HG02885 (cell line): ENCODE measurements around the gene APBB2.

Experiments used
- ATAC-seq: cut with Tn5 transposase; IDR thresholded peaks from one replicate; pipeline ENCODE4 v1.9.1; 2021; ENCODE audit warnings: mild to moderate bottlenecking; ENCODE audit not compliant: unreplicated experiment, poor library complexity

Gene APBB2

DNA sequence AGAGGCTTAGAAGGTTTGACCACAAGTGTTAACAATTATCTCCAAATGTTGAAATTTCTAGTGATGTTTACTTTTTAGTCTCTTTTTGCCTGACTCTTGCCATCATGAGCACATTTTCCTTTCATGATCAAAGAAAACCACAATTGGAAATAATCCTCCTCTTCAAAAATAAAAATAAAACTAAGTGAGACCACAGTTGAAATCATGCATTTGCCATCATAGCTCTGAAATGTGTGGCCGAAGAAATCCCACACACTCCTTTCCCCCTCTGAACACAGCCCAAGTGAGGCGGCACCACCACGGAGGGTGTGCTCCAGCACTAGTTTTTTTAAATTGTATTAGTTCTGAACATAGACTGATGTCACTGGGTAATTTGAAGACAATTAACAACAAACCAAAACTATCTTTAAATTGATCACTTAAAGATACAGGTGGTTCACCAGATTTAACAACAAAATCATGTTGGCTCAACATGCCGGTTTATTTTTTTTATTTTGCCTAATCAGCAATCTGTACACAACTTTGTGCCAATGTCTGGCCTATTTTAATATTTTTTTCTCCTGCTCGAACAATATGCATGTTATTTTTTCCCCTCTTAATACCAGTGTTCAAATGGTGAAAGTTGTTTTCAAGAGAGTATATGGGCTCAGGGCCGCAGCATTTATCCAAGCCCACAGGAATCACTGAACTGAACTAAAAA, 17.6 kb downstream of the APBB2 start:
- no peak for ATAC-seq

DNA sequence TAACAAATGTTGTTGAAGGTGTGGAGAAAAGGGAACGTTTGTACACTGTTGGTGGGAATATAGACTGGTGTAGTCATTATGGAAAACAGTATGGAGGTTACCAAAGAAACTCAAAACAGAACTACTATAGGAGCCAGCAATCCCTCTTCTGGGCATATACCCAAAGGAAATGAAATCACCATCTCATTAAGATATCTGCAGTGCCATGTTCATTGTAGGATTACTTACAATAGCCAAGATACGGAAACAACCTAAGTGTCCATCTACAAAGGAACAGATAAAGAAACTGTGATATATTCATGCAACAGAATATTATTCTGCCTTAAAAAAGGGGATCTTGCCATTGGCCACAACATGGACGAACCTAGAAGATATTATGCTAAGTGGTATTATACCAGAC, 22.2 kb downstream of the APBB2 start:
- no peak for ATAC-seq

DNA sequence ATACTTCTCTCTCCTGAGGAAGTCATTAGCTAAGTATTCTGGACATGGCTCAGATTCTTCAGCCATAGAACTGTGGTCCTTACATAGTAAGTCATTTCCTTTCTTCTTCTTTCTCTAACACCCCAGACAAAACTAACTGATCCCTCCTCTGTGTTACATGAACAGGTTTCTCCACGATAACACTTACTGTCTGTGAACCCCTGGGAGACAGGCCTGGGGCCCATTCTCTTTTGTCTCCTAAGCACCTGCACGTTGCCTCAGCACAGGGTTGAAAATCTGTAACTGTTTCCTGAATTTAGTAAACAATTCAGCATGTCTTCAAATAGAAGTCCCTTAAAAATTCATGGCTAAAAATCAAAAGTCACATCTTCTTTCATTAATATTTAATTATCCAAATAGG, 24.7 kb downstream of the APBB2 start:
- ATAC-seq = no peak

DNA sequence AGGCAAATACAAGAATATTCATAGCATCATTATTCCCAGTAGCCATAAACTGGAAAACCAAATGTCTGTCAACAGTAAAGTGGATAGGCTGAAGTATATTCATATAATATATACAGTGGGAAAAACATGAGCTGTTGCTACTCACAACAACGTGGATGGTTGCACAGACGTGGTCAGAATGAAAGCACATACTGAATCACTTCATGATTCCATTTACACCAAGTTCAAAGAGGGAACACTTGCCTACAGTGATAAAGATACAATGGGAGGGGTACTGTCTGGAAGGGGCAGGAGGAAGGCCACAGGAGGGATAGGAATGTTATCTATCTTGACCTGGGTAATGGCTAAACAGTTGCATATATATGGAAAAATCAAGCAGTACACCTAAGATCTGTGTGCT, 25.3 kb downstream of the APBB2 start:
- peak; percentile 55 for ATAC-seq

DNA sequence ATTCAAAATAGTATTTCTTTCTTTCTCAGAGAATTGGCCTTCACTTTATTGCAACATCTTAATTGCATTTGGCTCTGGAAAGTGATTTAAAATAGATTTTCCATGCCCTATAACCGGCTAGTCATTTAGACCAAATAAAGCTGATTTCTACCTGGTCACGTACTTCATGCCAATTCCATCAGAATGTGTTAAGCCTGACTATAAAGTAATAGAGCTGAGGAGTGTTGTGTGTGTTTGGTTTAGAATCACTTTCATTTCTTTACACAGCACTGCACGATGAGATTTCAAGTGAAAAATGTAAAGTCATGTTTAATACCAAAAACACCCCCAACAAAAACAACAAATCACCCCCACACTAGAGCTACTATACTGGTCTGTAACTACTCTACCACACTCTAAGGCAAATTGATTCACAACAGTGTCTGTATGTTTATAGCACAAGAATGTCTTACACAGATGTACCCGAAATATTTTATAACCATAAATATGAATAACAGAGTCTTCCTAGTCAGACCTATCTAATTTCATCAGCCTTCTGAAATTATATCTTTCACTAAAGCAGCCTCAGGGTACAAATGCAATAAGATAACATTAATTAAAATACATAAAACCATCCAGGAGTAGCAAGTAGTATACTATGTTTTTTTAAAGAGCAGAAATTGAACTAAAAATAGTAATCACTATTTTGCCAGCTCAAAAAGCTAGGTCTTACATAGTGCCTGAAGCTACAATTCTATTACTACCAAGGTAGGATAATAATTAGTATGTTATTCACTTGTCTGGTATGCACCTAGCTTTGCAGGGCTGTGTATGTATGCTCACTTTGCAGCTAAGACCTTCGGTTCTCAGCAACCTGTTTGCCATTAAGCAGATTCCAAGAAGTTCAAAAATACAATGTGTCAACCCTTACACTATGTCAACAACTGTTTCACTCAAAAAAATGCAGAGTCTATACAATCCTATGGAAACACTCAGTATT, 28.4 kb downstream of the APBB2 start:
- no peak for ATAC-seq

DNA sequence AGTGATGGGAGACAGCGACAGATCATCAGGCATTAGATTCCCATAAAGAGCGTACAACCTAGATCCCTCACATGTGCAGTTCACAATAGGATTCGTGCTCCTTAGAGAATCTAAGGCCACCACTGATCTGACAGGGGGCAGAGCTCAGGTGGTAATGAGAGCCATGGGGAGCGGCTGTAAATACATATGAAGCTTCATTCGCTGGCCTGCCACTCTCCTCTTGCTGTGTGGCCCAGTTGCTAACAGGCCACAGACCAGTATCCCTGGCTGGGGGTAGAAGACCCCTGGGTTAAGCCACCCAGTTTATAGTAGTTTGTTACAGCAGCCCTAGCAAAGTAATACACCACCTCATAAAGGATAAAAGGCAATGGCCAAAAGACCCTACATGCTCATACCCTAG, 30.3 kb downstream of the APBB2 start:
- no peak for ATAC-seq

DNA sequence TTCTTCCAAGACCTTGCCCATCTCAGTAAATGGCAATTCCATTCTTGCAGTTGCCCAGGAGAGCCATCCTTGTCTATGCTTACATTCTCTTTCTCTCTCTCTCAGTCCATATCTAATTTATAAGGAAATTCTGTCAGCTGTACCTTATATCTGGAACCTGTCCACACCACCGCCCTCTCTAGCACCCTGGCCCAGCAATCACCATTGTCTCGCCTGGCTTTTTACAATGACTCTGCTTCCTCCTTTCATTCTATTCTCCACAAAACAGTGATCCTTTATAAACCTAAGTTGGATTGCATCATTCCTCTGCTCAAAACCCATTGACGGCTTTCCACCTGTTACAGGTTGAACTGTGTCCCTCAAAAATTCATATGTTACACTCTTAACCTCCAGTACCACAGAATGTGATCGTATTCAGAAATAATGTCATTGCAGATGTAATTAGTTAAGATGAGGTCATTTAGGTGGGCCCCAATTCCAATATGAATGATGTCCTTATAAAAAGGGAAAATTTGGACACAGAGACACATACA, 31.3 kb downstream of the APBB2 start:
- no peak for ATAC-seq

DNA sequence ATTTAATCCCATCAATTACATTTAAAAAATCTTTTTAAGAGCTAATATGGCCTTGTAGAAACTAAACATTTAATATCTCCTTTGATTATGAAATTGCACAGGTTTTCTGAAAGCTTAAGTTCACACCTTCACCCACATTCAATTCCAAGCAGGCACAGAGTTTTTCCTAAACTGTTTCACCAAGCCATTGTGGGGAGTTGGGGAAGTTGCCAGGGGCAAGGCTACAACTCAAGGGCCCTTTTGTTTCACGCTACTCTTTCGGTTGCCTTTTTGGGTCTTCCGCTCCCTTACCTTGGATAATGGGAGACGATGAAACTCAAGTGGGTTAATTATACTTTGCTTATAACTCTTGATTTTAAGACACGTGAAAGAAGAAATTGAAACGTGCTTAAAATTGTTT, 33.3 kb downstream of the APBB2 start:
- ATAC-seq = no peak

DNA sequence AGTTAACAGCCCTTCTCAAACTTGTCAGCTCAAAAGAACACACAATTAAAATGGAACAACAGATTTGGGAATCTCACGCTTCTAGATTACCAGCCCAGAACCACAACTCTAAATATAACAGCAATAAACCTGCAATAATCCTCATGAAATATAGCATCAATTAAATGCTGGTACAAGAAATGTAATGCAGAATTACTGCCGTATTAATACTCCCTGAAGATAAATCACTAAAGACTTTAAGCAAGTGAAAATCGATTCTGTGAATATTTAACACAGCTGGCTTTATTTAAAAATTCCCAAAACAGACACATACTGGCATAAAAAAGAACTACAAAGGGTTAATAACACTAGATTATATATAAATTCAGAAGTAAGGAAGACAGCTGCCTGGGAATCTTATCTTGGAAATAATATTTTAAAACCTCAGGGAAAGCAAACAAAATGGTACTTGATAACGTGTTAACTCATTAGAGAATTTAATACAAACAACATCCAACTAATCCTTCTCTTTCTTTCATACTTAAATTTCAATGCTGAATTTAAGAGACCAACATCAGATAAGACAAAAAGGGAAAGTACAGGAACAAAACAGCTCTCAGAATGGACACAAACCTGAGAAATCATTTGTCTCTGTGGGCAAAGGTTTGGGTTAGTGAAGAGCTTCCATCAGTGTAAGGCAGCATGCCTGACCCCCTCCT, 34.7 kb downstream of the APBB2 start:
- no peak for ATAC-seq

DNA sequence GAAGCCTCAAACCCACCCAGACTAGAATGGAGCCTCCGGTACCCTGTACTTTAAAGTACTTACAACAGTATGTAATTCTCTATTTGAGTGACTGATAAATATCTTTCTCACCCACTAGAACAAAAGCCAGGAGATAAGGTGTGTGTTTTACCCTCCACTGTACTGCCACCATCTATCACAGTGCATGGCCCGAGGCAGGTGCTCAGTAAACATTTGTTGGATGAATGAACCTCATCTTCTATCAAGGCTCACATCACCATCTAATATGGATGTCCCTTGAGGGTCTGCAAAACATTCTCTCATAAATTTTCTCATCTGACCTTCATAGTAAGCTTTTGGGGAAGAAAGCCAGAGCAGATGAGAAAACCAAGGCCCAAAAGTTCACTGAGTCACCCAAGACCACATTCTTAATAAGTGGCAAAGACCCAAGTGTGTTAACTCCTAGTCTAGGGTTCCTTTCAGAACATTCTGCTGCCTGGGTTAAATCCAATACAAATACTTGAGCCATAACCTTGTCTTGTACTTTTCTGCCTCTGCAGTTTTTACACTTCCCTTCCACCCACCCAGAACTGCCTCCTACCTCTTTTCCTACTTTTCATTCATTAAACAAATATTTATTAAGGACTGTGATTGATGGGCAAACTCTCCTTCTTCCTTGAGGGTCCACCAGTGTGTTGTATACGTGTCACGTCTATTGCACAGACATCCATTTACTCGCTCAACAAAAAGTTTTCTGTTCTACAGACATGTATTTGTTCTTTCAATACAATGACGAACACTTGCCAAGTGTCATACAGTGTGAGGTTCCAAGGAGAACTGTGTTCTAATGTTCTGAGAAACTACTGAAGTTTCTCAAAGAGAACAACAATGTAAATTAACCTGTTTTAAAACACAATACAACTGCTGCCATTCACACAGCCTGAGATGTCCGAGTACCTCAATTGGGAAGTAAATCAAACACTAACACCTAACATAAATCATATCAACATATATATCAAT, 35.7 kb downstream of the APBB2 start:
- ATAC-seq = no peak

DNA sequence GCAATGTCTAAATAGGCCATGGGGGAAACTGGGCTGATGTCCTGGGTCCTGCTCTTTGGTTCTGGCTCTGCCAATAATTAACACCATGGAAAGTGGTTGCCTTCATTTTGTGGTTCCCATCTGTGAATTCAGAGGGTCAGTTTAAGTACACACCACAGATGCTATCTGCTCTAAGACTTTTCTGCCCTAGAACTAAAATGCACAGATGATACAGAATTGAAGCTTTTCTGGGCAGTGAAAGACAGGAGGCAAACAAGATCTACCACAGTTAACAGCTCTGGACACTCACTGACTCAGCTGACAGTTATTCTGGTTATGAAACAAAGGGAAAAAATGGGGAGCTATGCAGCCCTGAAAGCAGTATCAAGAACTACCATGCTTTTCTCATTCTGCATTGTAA, 37.3 kb downstream of the APBB2 start:
- ATAC-seq = no peak

DNA sequence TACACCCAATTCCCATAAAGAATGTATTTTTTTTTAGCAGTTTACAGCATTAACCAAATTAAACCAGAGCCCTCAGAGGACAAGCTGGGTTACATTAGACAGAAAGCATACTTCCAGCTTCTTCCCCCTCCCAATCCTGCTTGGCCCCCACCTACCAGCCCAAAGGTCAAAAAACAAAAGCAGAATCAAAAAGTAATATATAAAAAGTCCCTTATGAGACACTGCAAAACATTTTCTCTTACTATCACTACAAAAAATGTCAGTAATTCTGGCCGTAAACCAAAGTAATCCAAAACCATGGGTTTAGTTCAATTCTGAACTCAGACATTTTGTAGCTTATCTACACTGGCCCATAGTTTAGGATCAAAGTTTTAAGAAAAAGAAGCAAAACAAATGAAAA, 38.0 kb downstream of the APBB2 start:
- ATAC-seq = no peak

DNA sequence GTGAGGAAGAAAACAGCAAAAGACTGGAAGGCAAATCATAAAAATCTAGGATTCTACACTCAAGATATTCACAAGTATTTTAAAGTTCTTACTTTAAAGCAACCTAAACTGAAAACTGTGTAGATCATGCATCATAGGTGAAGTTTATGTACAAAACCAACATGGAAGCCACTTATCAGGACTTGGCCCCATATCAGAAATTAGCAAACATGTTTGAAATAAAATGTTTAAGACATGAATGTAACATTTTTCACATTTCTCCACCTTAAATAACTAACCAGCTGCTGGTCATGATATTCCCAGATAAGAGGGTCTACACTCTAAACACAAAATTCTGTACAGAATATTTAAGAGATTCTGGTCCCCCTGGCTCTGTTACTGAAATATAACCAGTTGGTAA, 38.5 kb downstream of the APBB2 start:
- no peak for ATAC-seq

DNA sequence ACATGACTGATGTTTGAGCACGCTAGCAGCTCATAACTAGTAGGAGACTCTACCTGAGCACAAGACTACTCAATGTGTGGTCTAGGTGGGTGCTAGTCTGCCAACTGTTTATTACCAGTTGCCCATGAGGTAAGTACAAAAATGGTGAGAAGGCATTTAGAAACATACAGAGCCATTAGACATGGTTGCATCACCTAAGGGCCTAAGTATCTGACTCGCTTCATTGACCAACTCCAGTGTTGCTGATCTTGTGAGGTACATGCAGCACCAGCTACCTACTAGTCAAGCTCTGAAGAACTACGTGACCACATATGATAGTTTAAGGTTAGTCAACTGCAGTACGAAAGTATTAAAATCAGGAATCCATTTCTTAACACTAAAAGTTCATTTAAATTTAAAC, 39.9 kb downstream of the APBB2 start:
- no peak for ATAC-seq

DNA sequence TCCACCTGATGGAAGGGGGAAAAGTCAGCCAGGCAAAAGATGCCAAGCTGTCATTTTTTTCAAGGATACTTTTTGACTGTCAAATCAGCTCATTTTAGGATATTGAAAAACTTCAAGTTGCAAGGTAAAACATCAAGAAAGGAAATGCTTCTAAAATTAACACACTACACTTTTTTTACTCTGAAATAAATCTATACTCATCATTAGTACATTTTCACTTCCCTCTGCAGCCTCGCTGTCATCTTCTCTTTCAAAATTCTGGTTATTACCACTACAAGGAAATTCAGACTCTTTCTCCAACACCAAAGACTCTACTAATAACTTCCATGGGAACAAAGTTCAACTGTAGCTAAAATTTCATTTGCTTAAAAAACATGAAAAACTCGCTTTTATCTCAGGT, 41.6 kb downstream of the APBB2 start:
- peak; percentile 56 for ATAC-seq

DNA sequence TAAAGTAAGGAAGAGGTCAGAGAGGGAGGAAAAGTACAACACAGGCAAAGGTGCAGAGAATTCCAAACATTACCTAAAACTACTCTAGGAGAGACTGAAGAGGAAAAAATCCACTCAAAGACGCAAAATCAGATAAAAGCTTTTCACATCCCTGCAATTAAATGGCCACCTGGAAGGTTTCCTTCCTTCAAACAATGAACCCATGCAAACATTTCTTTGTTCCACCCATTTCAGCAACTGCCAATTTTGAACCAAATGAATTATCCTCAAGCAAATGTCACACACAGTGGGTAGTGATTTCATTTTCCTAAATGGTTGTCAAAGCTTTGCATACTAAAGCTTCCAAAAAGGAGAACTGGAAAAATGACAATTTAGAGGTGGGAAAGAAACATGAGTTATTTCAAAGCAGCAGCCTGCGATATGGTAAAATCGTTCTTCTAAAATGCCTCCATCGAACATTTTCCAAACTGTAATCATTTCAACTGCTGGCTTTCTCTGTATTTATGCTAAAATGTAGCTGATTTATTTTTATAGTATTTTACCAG, 45.0 kb downstream of the APBB2 start:
- no peak for ATAC-seq

DNA sequence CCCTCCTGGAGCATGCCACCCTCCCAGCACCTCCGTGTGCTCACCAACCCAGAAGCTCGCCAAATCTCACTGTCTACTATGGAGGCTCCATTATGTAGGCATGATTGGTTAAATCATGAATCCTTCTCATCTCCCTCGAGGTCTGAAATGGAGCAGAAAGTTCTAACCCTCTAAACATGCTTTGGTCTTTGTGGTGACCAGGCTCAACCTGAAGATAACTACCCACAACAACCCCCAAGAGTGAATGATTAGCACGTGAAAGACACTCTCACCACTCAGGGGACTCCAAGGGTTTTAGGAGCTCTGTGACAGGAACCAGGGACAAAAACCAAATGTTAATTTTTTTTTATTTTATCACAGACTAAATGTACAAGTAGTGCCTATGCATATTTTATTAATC, 47.2 kb downstream of the APBB2 start:
- no peak for ATAC-seq

DNA sequence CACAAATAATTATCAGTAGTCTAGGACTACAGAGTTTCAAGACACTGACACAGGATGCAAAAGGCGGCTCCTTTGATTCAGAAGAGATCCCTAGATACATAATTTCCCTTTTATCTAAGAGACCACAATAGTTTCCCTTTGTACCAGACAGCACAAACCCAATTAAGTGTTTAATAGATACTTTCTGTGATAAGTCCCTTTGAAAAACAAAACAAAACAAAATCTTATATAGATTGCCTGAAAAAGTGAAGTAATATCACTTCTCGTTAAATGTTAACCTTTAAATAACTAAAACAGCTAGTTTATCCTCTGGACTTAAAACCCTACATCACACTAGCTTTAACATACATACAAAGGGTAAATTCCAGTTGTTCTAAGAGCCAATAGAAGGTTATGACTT, 49.9 kb downstream of the APBB2 start:
- ATAC-seq = no peak

DNA sequence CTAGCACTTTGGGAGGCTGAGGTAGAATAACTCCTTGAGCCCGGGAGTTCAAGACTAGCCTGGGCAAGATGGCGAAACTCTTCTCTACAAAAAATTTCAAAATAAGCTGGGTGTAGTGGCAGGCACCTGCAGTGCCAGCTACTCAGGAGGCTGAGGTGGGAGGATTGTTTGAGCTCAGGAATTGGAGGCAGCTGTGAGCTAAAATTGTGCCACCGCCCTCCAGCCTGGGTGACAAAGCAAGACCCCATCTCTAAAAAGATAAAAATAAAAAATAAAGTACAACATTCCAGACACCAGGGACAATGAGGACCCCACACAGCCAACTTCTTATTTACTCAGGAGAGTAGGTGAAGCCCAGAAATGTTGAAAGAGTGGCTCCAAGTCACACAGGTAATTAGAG, 53.0 kb downstream of the APBB2 start:
- ATAC-seq = no peak
